Astrocyte of the spinal cord (primary cell): ENCODE data around the gene DNAH2.

ENCODE experiments used
- DNase-seq: peaks from one replicate; pipeline ENCODE4 v3.0.0; 2011; ENCODE audit warnings: low read depth, low spot score
- H3K4me3 ChIP-seq: 2 replicates; pipeline ENCODE4 v1.5.1; 2011; ENCODE audit warnings: low read depth, mild to moderate bottlenecking, low read length, moderate library complexity
- in situ Hi-C: cut with HindIII; loops from 2 replicates; pipeline ENCODE4 v1.10.0; 2017; ENCODE audit warnings: low sequenced_read_pairs
- TF ChIP-seq, protein P1 (sequence below): IDR thresholded peaks from 2 replicates; pipeline ENCODE4 v1.5.1; 2012; ENCODE audit warnings: low read depth, mild to moderate bottlenecking, low read length, inconsistent platforms

DNAH2 gene

DNA sequence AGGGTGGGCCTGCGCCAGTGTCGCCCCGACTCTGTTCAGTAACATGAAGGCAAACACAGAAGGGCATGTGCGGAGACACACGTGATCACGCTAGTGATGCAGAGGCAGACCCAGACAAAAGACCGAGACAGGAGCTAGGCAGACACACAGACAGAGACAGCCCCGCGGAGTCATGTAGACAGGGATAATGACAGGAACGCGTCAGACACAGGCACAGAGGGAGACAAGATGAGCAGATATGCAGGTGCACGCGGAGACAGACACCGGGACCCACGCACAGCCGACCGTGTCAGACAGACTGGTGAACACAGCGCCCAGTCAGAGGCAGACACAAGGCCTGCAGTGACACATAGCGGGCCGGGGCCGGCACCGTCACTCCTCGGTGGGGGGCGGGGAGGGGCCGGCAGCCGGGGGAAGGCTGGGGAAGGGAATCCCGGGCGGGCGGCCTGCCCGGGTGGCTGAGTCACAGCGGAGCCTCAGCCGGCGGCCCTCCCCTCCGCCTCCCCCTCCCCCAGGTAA is 123.9 kb downstream of the DNAH2 start:
- peak overlapping the region; percentile 59 for H3K4me3 ChIP-seq
- TF ChIP-seq, protein P1, sequence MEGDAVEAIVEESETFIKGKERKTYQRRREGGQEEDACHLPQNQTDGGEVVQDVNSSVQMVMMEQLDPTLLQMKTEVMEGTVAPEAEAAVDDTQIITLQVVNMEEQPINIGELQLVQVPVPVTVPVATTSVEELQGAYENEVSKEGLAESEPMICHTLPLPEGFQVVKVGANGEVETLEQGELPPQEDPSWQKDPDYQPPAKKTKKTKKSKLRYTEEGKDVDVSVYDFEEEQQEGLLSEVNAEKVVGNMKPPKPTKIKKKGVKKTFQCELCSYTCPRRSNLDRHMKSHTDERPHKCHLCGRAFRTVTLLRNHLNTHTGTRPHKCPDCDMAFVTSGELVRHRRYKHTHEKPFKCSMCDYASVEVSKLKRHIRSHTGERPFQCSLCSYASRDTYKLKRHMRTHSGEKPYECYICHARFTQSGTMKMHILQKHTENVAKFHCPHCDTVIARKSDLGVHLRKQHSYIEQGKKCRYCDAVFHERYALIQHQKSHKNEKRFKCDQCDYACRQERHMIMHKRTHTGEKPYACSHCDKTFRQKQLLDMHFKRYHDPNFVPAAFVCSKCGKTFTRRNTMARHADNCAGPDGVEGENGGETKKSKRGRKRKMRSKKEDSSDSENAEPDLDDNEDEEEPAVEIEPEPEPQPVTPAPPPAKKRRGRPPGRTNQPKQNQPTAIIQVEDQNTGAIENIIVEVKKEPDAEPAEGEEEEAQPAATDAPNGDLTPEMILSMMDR = peak; percentile 9
- in situ Hi-C loops = no loop called here

DNA sequence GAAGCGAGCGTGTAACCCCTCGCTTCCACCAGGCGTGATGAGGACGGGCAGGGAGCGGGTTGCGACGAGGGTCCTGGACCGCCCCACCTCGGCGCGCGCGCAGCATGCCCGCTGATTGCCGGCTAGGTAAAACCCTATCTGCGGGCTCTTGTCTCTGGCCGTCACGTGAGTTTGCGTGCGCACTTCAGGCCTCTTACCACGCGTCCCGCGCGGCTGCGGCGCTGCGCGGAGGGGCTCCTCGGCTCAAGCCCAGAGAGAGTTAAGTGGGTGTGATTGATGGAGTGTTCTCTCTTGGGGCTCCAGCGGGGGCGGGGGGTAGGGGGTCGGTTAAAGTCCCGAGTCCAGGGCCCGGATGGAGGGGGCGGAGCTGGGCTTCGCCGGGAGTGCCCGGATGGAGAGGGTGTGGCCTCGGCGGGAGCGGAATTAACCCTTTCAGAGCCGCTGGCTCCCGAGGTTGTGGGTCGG is 124.4 kb downstream of the DNAH2 start:
- in situ Hi-C loops = no loop called here
- DNase-seq = peak; percentile 90
- peak overlapping the region; percentile 59 for H3K4me3 ChIP-seq
- TF ChIP-seq, protein P1 = no peak

More for the DNA sequence above, 123.9 kb downstream of the DNAH2 start:
- peak; percentile 95 for DNase-seq

DNA sequence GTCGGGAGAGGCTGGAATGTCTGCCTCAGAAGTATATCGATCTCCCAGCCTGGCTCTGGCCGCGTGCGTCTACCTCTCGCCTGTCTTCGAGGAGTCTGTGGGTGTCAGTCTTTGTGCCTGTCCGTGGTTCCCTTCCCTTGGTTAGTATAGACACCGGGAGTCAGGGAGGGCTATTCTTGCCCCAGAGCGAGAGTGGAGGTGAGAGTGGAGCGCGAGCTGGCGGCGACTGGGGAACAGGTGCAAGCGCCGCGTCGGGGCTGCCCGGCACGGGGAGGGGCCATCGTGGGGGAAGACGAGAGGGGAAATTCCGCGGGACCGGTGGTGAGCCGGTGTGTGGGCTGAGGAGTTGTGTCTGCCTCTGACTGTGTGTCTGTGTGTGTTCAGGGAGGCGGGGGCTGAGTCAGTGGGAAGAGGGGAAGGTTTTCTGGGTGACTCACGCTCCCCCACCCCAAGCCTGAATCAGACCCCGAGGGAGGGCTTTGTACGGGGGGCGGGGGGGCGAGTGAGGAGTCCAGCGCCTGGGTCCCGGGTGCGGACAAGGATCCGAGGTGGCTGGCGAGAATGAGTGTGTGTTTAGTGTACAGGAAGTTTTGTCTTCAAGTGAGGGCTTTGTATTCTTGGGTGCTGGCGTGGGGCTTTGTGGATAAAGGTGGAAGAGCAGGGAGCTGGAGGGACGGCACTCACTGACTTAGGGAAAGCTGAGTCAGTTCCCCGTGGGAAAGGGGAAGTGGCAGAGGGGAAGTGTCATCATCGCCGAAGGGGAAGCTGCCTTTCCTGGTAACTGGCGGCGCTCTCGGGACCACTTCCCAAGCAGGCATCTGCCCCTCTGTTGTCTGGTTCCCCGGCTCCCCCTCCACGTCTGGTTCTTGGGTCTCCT is 125.1 kb downstream of the DNAH2 start:
- TF ChIP-seq, protein P1 = no peak
- in situ Hi-C loops = no loop called here
- peak overlapping the region; percentile 59 for H3K4me3 ChIP-seq
- peak; percentile 95 for DNase-seq

DNA sequence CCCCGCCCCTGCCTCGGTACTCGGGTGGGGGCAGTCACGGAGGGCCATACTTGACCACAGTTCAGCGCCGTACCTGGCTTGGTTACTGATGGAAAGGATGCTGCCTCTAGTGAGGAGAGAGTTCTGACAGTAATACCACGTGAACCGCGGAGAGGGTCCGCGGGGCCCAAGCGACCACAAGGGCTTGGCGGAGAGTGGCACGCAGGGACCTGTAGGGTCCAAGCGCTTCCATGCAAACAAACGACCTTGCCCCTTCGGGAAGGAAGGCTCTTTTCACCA is 125.7 kb downstream of the DNAH2 start:
- DNase-seq = no peak
- peak overlapping the region; percentile 59 for H3K4me3 ChIP-seq
- TF ChIP-seq, protein P1 = no peak
- in situ Hi-C loops = no loop called here

DNA sequence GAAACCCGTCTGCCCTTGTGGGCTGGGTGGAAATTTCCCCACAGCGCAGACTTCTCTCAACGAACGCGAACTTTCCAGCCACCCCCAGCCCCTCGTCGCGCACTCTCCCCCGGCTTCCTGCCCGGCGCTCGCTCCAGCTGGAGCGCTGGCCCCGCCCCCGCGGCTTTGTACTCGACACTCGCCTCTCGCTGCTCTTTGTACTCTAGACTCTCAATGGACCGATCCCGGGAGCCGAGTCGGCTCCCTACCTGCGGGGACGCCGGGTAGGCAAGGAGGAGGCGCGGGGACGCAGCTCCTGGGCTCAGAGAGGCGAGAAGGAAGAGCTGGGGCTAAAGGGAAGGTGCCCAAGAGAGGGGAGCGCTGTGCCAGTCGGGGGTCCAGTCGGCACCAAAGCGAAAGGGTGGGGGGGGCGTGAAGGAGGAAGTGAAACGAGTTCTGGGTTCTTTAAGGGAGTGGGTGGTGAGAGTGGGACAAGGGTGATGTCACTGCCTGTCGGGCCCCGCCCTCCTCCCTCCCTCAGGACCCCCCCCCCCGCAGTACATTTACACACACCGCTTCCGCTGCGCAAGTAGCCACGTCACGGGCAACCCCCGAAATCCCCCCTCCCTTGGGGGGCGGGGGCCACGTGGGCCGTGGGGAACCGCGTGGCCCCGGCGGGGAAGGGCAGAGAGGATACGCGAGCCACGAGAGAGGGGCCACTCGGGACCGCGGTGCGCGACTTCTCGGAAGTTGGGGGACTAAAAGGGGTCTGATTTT is 126.2 kb downstream of the DNAH2 start:
- peak overlapping the region; percentile 59 for H3K4me3 ChIP-seq
- peak; percentile 90 for DNase-seq
- TF ChIP-seq, protein P1 = no peak
- in situ Hi-C loops = no loop called here

DNA sequence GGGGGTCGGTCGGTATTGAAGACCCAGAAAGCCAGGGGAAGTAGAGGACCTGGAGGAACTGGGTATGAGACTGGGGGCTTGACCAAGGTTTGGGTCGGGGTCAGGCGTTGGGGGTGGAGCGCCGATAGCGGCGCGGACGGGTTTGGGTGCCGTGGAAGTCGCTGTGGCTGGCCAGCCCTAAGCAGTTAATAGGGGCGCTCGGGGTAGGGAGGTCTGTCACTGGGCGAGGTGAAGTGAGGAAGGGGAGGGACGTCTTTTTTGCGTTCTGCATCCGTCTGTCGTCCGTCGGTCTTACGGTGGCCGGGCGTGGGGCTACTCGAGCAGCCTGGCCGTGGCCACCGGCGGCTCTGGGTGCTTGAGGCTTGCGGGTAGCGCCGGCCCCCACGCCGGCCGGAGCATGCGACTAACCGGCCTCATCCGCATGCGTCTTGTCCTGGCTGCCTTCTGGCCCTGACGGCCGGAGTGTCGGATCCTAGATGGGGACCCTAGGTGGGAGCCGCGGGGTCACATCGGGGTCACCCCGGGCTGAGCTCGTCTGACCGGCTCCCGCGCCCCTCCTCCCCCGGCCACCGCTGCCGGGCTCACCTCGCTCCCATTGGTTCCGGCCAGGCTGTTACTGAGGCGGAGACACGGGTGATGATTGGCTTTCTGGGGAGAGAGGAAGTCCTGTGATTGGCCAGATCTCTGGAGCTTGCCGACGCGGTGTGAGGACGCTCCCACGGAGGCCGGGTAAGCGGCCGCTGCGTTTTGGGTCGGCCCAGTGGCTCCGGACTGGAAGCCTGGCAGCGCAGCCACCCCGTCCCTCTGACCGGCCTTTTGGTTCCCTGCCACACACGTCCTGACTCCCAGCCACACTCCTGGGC is 127.0 kb downstream of the DNAH2 start:
- TF ChIP-seq, protein P1 = no peak
- DNase-seq = peak; percentile 93
- peak overlapping the region; percentile 59 for H3K4me3 ChIP-seq
- in situ Hi-C loops = no loop called here
